Adrenal gland (tissue), 12 donors: ENCODE data around the gene MBD3L4. TPM values are rescaled to one million over a fixed set of nuclear protein-coding genes. Genes with fewer than 3 reads are reported as not detected.
A peak's percentile ranks its signal among the peaks of the same experiment; 100 is the strongest.

Experiments
- DNase-seq, 7 donors: peaks; one replicate each; pipeline ENCODE4 v3.0.0-alpha.2; 2019 to 2020
- H3K27ac ChIP-seq, 5 donors: fragments of 200-600 bp; sonication (generic) in 4 of 5; 1 replicate in 3 of 5; 2 replicates in 2 of 5; pipeline versions ENCODE4 v1.5.1 to v1.8.0; 2016 to 2020; ENCODE audit warnings: mild to moderate bottlenecking in 1 of 5
- H3K27me3 ChIP-seq: fragments of 200-600 bp; 2 replicates; pipeline ENCODE4 v1.8.0; 2021
- H3K36me3 ChIP-seq, 2 donors: fragments of 200-600 bp; replicated peaks in 1 of 2; 1 replicate in 1 of 2; 2 replicates in 1 of 2; pipeline versions ENCODE4 v1.5.1 to v1.8.0; 2018 to 2022
- H3K4me1 ChIP-seq, 2 donors: fragments of 200-600 bp; replicated peaks in 1 of 2; 1 replicate in 1 of 2; 2 replicates in 1 of 2; pipeline versions ENCODE4 v1.5.1 to v1.8.0; 2018 to 2021
- H3K4me3 ChIP-seq, 4 donors: fragments of 200-600 bp; sonication (generic) in 3 of 4; one replicate each; pipeline ENCODE4 v1.5.1; 2016 to 2018
- H3K9me3 ChIP-seq, 3 donors: fragments of 200-600 bp; sonication (generic) in 1 of 3; replicated peaks in 1 of 3; 1 replicate in 2 of 3; 2 replicates in 1 of 3; pipeline versions ENCODE4 v1.5.1 to v1.8.0; 2016 to 2021
- CTCF ChIP-seq, 6 experiments: fragments of 450-650 bp in 4 of 6; fragments of 200-600 bp in 2 of 6; sonication (generic) in 1 of 6; IDR thresholded peaks; 1 replicate in 5 of 6; 2 replicates in 1 of 6; pipeline versions ENCODE4 v1.5.1 to v1.8.0; 2016 to 2021; ENCODE audit warnings: antibody characterized with exemption in 6 of 6, mild to moderate bottlenecking in 2 of 6, moderate library complexity in 1 of 6
- POLR2A ChIP-seq, 2 donors: fragments of 450-650 bp; IDR thresholded peaks; one replicate each; pipeline ENCODE4 v1.6.1; 2017; ENCODE audit warnings: antibody characterized with exemption in 2 of 2, mild to moderate bottlenecking in 2 of 2, moderate library complexity in 1 of 2
- WGBS, 4 donors: extraction: QIAGEN DNeasy Blood & Tissue Kit in 2 of 4; methylation state at CpG; one replicate each; pipeline versions ENCODE4 v1.1.5 to v1.1.7; 2013 to 2017; 5-methylcytosine and 5-hydroxymethylcytosine counted together
- intact Hi-C, 2 donors: fragments of 100-400 bp; cut with DNase I; formaldehyde crosslinking; loops; one replicate each; pipeline versions ENCODE4 v1.14.1 to v1.15.0; 2022 to 2023
- polyA plus RNA-seq, 3 donors: library from polyadenylated mRNA; stranded (reverse); fragments of 200-250 nt in 2 of 3; fragments of 350-450 nt in 1 of 3; fragmentation: Illumina TruSeq in 1 of 3; extraction: RNeasy Lipid Tissue Mini Kit (QIAGEN cat#74804) in 1 of 3; gene quantifications; one replicate each; pipeline ENCODE4 v1.2.3, GENCODE V29; 2013 to 2014
- total RNA-seq, 9 donors: library from RNA; depleted of rRNA in 4 of 9; stranded (reverse); fragments of >200 nt in 4 of 9; fragments of 120-200 nt in 1 of 9; fragmentation: NEBNext Ultra II Directional in 1 of 9; extraction: Animal tissue kit (Norgen Biotek cat#: 25700) in 1 of 9; gene quantifications; one replicate each; pipeline versions ENCODE4 v1.1.0 to v1.2.4, GENCODE V29; 2013 to 2023
- donor health status: healthy with polysubstance abuse.
- donor health status: Bipolar disorder and iron deficiency.
- donor health status: DM: yes; HTN: yes; CAD: no.
- donor health status: DM: no; HTN: no; CAD: no.
- donor health status: DM: no; HTN: no; CAD: no.
- donor health status: DM: yes; HTN: yes; CAD: no.

The MBD3L4 gene
- total and polyA plus RNA-seq, 12 donors = not detected

- peaks cover 0 to 39% (median 13%) of the 10 kb centered on the region in 3 donors for H3K9me3 ChIP-seq
- 95 to 99% (median 98%) methylated on average over 5 to 6 of the region's 6 CpGs for WGBS, 4 donors
- H3K27me3 ChIP-seq = no peaks in the 10 kb centered on the region
- no peak overlapping the region for H3K4me3 ChIP-seq
- TF ChIP-seq POLR2A (IDR thresholded peaks at IDR 0.05) (no peak), CTCF (IDR thresholded peaks at IDR 0.05) (no peak)
- H3K4me1 ChIP-seq = peaks cover 0 to 1% of the 10 kb centered on the region in 2 donors
- H3K36me3 ChIP-seq = peaks cover 0 to 87% of the 10 kb centered on the region in 2 donors
- intact Hi-C loops = no loop called here
- no peak overlapping the region for H3K27ac ChIP-seq
- DNase-seq = peak in 1 of 7 donors; percentile 44
Observed at GRCh38 chr19:7076151-7076550, 36.2 kb upstream of the MBD3L4 start.

GRCh38 chr19:7074705-7075282, 34.8 kb upstream of the MBD3L4 start:
- Histone ChIP-seq H3K4me1 (peaks cover 5 to 14% of the 10 kb centered on the region in 2 donors), H3K36me3 (peaks cover 0 to 82% of the 10 kb centered on the region in 2 donors), H3K27ac (no peak overlapping the region), H3K4me3 (no peak overlapping the region), H3K9me3 (peaks cover 0 to 28% (median 11%) of the 10 kb centered on the region in 3 donors), H3K27me3 (no peaks in the 10 kb centered on the region)
- WGBS, 4 donors = 92 to 98% (median 97%) methylated on average over 16 to 27 of the region's 29 CpGs
- intact Hi-C loops = no loop called here
- TF ChIP-seq CTCF (IDR thresholded peaks at IDR 0.05) (no peak), POLR2A (IDR thresholded peaks at IDR 0.05) (no peak)
- peak in 1 of 7 donors; percentile 46 for DNase-seq

- 92 to 97% (median 95%) methylated on average over 6 of the region's 6 CpGs for WGBS, 4 donors
- Histone ChIP-seq H3K36me3 (peaks cover 0 to 62% of the 10 kb centered on the region in 2 donors), H3K27me3 (no peaks in the 10 kb centered on the region), H3K4me1 (peaks cover 5 to 14% of the 10 kb centered on the region in 2 donors), H3K9me3 (peaks cover 0 to 6% (median 3%) of the 10 kb centered on the region in 3 donors), H3K27ac (no peak overlapping the region), H3K4me3 (no peak overlapping the region)
- TF ChIP-seq POLR2A (IDR thresholded peaks at IDR 0.05) = no peak
- no peak for TF ChIP-seq CTCF (IDR thresholded peaks at IDR 0.05)
- DNase-seq = no peak
- intact Hi-C loops = no loop called here
Observed at GRCh38 chr19:7072541-7072940, 32.6 kb upstream of the MBD3L4 start.

- peaks cover 5 to 14% of the 10 kb centered on the region in 2 donors for H3K4me1 ChIP-seq
- H3K27ac ChIP-seq = peak overlapping the region; percentile 17 to 78 (median 74)
- peak overlapping the region; percentile 65 to 90 (median 71) for H3K4me3 ChIP-seq
- H3K9me3 ChIP-seq = no peaks in the 10 kb centered on the region
- DNase-seq = no peak
- H3K36me3 ChIP-seq = peaks cover 0 to 35% of the 10 kb centered on the region in 2 donors
- intact Hi-C loops = no loop called here
- WGBS, 4 donors = 0 to 2% (median 0%) methylated on average over 2 to 12 of the region's 12 CpGs
- TF ChIP-seq CTCF (IDR thresholded peaks at IDR 0.05) = no peak
- no peak for TF ChIP-seq POLR2A (IDR thresholded peaks at IDR 0.05)
- H3K27me3 ChIP-seq = no peaks in the 10 kb centered on the region
Observed at GRCh38 chr19:7069904-7070226, 29.9 kb upstream of the MBD3L4 start.
